Upper lobe of left lung (tissue), 6 donors: ENCODE data around the gene B3GNT8. TPM values are rescaled to one million over a fixed set of nuclear protein-coding genes. Genes with fewer than 3 reads are reported as not detected.

Experiments used
- ATAC-seq, 2 donors: fragments of 200-7000 bp; cut with Tn5 transposase; one replicate each; pipeline ENCODE4 v1.9.1; 2022; ENCODE audit warnings: mild to moderate bottlenecking in 2 of 2, moderate library complexity in 2 of 2; ENCODE audit not compliant: low FRiP score in 2 of 2
- DNase-seq, 2 donors: peaks; one replicate each; pipeline ENCODE4 v3.0.0-alpha.2; 2019 to 2020
- H3K27ac ChIP-seq, 4 donors: fragments of 200-600 bp; sonication (generic); one replicate each; pipeline ENCODE4 v1.5.1; 2016 to 2019
- H3K27me3 ChIP-seq, 4 donors: fragments of 200-600 bp; sonication (generic); one replicate each; pipeline ENCODE4 v1.5.1; 2017 to 2019
- H3K36me3 ChIP-seq, 4 donors: fragments of 200-600 bp; sonication (generic); one replicate each; pipeline ENCODE4 v1.5.1; 2016 to 2019
- H3K4me1 ChIP-seq, 4 donors: fragments of 200-600 bp; sonication (generic); one replicate each; pipeline ENCODE4 v1.5.1; 2018 to 2019
- H3K4me3 ChIP-seq, 4 donors: fragments of 200-600 bp; sonication (generic); one replicate each; pipeline ENCODE4 v1.5.1; 2017 to 2019; ENCODE audit warnings: mild to moderate bottlenecking in 2 of 4, moderate library complexity in 1 of 4
- H3K9me3 ChIP-seq, 4 donors: fragments of 200-600 bp; sonication (generic); one replicate each; pipeline ENCODE4 v1.5.1; 2018 to 2019
- EP300 ChIP-seq, 4 donors: sonication (generic); formaldehyde crosslinking; IDR thresholded peaks; one replicate each; pipeline ENCODE4 v1.5.1; 2017; ENCODE audit warnings: antibody characterized with exemption in 4 of 4, control low read depth in 2 of 4
- POLR2A ChIP-seq, 4 donors: fragments of 450-650 bp; IDR thresholded peaks; one replicate each; pipeline ENCODE4 v1.5.1; 2016 to 2017; ENCODE audit warnings: antibody characterized with exemption in 4 of 4, mild to moderate bottlenecking in 2 of 4
- POLR2AphosphoS5 ChIP-seq, 2 donors: sonication (generic); formaldehyde crosslinking; IDR thresholded peaks; one replicate each; pipeline ENCODE4 v1.5.1; 2017; ENCODE audit warnings: antibody characterized with exemption in 2 of 2
- WGBS, 2 donors: methylation state at CpG; one replicate each; pipeline ENCODE4 v1.1.5; 2017 to 2018; 5-methylcytosine and 5-hydroxymethylcytosine counted together
- small RNA-seq, 4 donors: library from RNA; depleted of rRNA; stranded (forward); fragments of <200 nt; gene quantifications; one replicate each; pipeline ENCODE3, GENCODE V24; 2016
- total RNA-seq, 6 donors: library from RNA; depleted of rRNA in 4 of 6; stranded (reverse); fragments of >200 nt in 4 of 6; gene quantifications; one replicate each; pipeline versions ENCODE4 v1.1.0 to v1.2.1, GENCODE V29; 2016 to 2021
- TF ChIP-seq, protein P1 (sequence below), 6 experiments: fragments of 450-650 bp in 4 of 6; fragments of 200-600 bp in 2 of 6; sonication (generic) in 2 of 6; IDR thresholded peaks; one replicate each; pipeline ENCODE4 v1.5.1; 2016 to 2019; ENCODE audit warnings: antibody characterized with exemption in 6 of 6
- donor health status: DM: no; HTN: no; CAD: no; lungs with moderate emphysema.
- donor health status: DM: no; HTN: yes; CAD: no; lungs with severe emphysema.

The B3GNT8 gene
- total RNA-seq, 6 donors from 2014 or later, result 10.0 to 39.1 (median 23.4) TPM

DNA sequence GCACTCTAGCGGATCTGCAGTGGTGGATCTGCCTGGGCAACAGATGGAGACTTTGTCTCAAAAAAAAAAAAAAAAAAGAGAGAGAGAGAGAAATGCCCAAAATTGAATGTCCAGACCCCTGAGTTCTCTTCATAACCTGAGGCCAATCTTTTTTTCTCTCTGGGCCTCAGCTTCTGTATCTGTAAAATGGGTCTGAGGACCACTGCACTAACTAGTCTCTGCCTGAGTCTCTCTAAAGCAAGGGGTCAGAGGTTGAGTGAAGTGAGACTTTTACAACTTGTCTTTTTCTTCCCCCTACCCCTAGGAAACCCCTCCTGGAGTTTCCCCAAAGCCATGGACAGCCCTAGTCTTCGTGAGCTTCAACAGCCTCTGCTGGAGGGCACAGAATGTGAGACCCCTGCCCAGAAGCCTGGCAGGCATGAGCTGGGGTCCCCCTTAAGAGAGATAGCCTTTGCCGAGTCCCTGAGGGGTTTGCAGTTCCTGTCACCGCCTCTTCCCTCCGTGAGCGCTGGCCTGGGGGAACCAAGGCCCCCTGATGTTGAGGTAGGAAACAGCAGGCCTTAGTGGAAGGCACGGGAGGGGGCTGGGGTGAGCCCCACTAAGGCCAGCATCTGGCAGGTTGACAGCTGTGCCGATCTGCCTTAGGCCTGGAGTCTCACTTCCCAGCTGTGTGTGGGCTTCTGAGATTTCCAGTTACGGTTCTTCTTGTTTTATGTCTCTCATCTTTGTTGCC lies 49.0 kb downstream of the B3GNT8 start:
- Histone ChIP-seq H3K4me1 (peaks cover 22 to 36% (median 27%) of the 10 kb centered on the region in 4 donors), H3K27ac (peak overlapping the region in 2 of 4 donors; percentile 35 to 36), H3K36me3 (peaks cover 0 to 10% (median 3%) of the 10 kb centered on the region in 4 donors), H3K4me3 (no peak overlapping the region), H3K9me3 (no peaks in the 10 kb centered on the region), H3K27me3 (no peaks in the 10 kb centered on the region)
- ATAC-seq (no peak), DNase-seq (no peak)
- WGBS, 2 donors, result 50 to 59% methylated on average over 9 of the region's 9 CpGs
- TF ChIP-seq, protein P1, sequence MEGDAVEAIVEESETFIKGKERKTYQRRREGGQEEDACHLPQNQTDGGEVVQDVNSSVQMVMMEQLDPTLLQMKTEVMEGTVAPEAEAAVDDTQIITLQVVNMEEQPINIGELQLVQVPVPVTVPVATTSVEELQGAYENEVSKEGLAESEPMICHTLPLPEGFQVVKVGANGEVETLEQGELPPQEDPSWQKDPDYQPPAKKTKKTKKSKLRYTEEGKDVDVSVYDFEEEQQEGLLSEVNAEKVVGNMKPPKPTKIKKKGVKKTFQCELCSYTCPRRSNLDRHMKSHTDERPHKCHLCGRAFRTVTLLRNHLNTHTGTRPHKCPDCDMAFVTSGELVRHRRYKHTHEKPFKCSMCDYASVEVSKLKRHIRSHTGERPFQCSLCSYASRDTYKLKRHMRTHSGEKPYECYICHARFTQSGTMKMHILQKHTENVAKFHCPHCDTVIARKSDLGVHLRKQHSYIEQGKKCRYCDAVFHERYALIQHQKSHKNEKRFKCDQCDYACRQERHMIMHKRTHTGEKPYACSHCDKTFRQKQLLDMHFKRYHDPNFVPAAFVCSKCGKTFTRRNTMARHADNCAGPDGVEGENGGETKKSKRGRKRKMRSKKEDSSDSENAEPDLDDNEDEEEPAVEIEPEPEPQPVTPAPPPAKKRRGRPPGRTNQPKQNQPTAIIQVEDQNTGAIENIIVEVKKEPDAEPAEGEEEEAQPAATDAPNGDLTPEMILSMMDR (IDR thresholded peaks at IDR 0.05), result peak in 1 of 6 experiments; percentile 24
- no peak for TF ChIP-seq POLR2A (IDR thresholded peaks at IDR 0.05)
- no peak for TF ChIP-seq EP300 (IDR thresholded peaks at IDR 0.05)
- no peak for TF ChIP-seq POLR2AphosphoS5 (IDR thresholded peaks at IDR 0.05)

DNA sequence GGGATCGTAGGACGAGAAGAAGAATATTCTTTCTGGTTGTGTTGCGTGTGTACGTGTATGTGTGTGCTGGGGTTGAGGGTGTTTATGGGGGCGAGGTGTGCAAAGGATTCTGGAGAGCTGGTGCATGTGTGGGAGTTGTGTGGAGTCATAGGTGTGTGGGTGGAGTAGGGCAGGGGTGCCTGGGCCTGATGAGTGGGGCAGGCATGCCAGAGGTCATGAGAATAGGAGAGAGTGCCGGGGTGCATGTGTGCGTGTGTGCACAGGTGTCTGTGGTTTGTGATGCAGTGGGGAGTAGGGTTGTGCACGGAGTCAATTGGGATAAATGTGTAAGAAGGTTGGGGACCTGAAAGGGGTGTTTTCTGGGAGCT lies 50.2 kb downstream of the B3GNT8 start:
- Histone ChIP-seq H3K27me3 (no peaks in the 10 kb centered on the region), H3K36me3 (peaks cover 0 to 1% (median 0%) of the 10 kb centered on the region in 4 donors), H3K4me1 (peaks cover 22 to 36% (median 27%) of the 10 kb centered on the region in 4 donors), H3K4me3 (peak overlapping the region; percentile 30 to 70 (median 64)), H3K27ac (peak overlapping the region; percentile 76 to 92 (median 84)), H3K9me3 (no peaks in the 10 kb centered on the region)
- peak; percentile 28 to 44 for ATAC-seq
- WGBS, 2 donors, result 46 to 71% methylated on average over 8 of the region's 8 CpGs
- TF ChIP-seq POLR2A (IDR thresholded peaks at IDR 0.05) (no peak), POLR2AphosphoS5 (IDR thresholded peaks at IDR 0.05) (no peak), EP300 (IDR thresholded peaks at IDR 0.05) (no peak)
- TF ChIP-seq, protein P1 (IDR thresholded peaks at IDR 0.05), result no peak
- no peak for DNase-seq

DNA sequence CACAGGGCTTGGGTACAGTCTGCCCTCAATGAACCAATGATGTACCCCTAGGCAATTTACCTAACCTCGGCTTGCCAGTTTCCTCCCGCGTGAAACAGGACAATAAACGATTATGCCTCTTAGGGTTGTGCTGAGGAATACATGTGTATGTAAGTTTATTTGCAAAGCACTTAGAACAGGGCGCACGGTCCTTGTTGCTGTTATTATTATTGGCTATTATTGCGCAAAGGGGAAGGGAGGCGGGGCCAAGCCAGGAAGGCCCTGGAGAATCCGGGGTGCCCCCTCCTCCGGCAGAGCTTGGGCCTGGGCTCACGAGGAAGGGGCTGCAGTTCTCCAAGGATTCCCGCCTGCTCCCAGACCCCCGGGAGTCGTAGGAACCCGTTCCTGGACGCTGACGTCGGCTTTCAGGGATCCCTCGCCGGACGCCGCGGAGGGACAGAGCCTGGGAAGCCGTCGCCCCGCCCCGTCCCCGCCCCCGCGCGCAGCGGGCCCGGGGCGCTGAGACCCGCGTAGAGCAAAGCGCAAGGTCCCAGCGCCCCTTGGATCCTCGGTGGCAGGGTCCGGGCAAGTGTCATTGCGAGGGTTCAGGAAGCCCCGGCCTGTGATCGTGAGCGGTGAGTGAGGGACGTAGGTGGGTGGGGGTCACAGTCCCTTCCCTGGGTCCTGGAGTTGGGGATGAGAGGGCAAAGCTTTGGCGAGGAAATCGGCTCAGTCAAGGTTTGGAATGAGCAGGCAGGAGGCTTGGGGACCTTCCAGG lies 50.8 kb downstream of the B3GNT8 start, which contains the start of gene TMEM91:
TSS of gene TMEM91 (plus strand) at position 293 of the 757 bp plus-strand sequence. CDS start 1,777 bp downstream, outside the sequence.
- Histone ChIP-seq H3K36me3 (no peaks in the 10 kb centered on the region), H3K4me1 (peaks cover 22 to 36% (median 27%) of the 10 kb centered on the region in 4 donors), H3K4me3 (peak within 1 kb of the TSS; percentile 30 to 70 (median 64)), H3K9me3 (no peaks in the 10 kb centered on the region), H3K27me3 (no peaks in the 10 kb centered on the region), H3K27ac (peak within 1 kb of the TSS; percentile 76 to 92 (median 84))
- DNase-seq (peak; percentile 63 to 91), ATAC-seq (peak; percentile 61 to 79)
- WGBS, 2 donors, result 8 to 9% methylated on average over 16 to 22 of the region's 47 CpGs
- TF ChIP-seq POLR2A (IDR thresholded peaks at IDR 0.05), result peak in 1 of 4 donors; percentile 51
- TF ChIP-seq POLR2AphosphoS5 (IDR thresholded peaks at IDR 0.05), result no peak

Small RNA genes lying within 50 kb of the gene (small RNA-seq; reads per million reads assigned to genes)
- gene RF00017, result 0 reads per million in 4 donors

Other genes starting within 250 kb of the B3GNT8 start
- gene CYP2S1, start 234.2 kb downstream of the B3GNT8 start, total RNA-seq, result 10 to 100 TPM in 4 of 6 donors, 1 to 10 TPM in 2; 5.2 to 40.6 (median 20.1) TPM
- gene AXL, start 208.2 kb downstream of the B3GNT8 start, total RNA-seq, result 10 to 100 TPM; 28.4 to 96.9 (median 71.7) TPM
- gene HNRNPUL1, start 163.0 kb downstream of the B3GNT8 start, total RNA-seq, result 100 to 1,000 TPM; 152 to 351 (median 211) TPM
- gene CCDC97, start 117.2 kb downstream of the B3GNT8 start, total RNA-seq, result 10 to 100 TPM; 22.0 to 36.7 (median 27.0) TPM
- gene TGFB1, start 73.5 kb downstream of the B3GNT8 start, total RNA-seq, result 100 to 1,000 TPM in 2 of 6 donors, 10 to 100 TPM in 4; 28.5 to 138 (median 76.8) TPM
- 10 to 100 TPM in 3 of 6 donors, 1 to 10 TPM in 2, not detected in 1; 7.0 to 17.2 (median 10.3) TPM for gene B9D2, start 63.2 kb downstream of the B3GNT8 start, total RNA-seq
- gene TMEM91, start 50.8 kb downstream of the B3GNT8 start, total RNA-seq, result 10 to 100 TPM; 18.7 to 65.0 (median 29.3) TPM
- 10 to 100 TPM in 4 of 6 donors, 1 to 10 TPM in 1, under 1 TPM in 1; 0.89 to 18.4 (median 16.0) TPM for gene EXOSC5, start 30.0 kb downstream of the B3GNT8 start, total RNA-seq
- gene BCKDHA, start 29.6 kb downstream of the B3GNT8 start, total RNA-seq, result 10 to 100 TPM; 28.4 to 71.7 (median 63.3) TPM
- 10 to 100 TPM; 28.9 to 63.1 (median 38.3) TPM for gene DMAC2, start 12.5 kb upstream of the B3GNT8 start, total RNA-seq
- gene ERICH4, start 15.8 kb upstream of the B3GNT8 start, total RNA-seq, result not detected
- 10 to 100 TPM in 4 of 6 donors, 1 to 10 TPM in 2; 2.3 to 22.4 (median 16.3) TPM for gene CEACAM21, start 148.8 kb upstream of the B3GNT8 start, total RNA-seq
- gene CEACAM4, start 199.7 kb upstream of the B3GNT8 start, total RNA-seq, result 1 to 10 TPM; 1.7 to 8.6 (median 5.0) TPM